HG03457 (cell line): ENCODE results near the gene PIAS4.

Experiments
- ATAC-seq: cut with Tn5 transposase; IDR thresholded peaks from one replicate; pipeline ENCODE4 v1.9.1; 2021; ENCODE audit warnings: moderate number of reproducible peaks; ENCODE audit not compliant: unreplicated experiment

The PIAS4 gene

GRCh38 chr19:4057931-4058692, 50.6 kb downstream of the PIAS4 start:
- no peak for ATAC-seq

- no peak for ATAC-seq
Measured at GRCh38 chr19:4058693-4059452, 51.3 kb downstream of the PIAS4 start.

- no peak for ATAC-seq
Measured at GRCh38 chr19:4059453-4059871, 51.9 kb downstream of the PIAS4 start.

GRCh38 chr19:4059891-4060620, 52.5 kb downstream of the PIAS4 start:
- no peak for ATAC-seq

GRCh38 chr19:4060621-4061177, 53.2 kb downstream of the PIAS4 start:
- no peak for ATAC-seq

GRCh38 chr19:4061178-4061682, 53.7 kb downstream of the PIAS4 start:
- no peak for ATAC-seq

- no peak for ATAC-seq
Measured at GRCh38 chr19:4061683-4062418, 54.3 kb downstream of the PIAS4 start.

- ATAC-seq, result no peak
Measured at GRCh38 chr19:4062419-4063368, 55.2 kb downstream of the PIAS4 start.

- ATAC-seq, result no peak
Measured at GRCh38 chr19:4063369-4064148, 56.0 kb downstream of the PIAS4 start.

GRCh38 chr19:4064149-4064495, 56.6 kb downstream of the PIAS4 start:
- ATAC-seq, result no peak

- ATAC-seq, result no peak
Measured at GRCh38 chr19:4064496-4065260, 57.1 kb downstream of the PIAS4 start.

- peak; percentile 65 for ATAC-seq
Measured at GRCh38 chr19:4065430-4066175, 58.1 kb downstream of the PIAS4 start.

GRCh38 chr19:4066176-4066606, 58.7 kb downstream of the PIAS4 start:
- no peak for ATAC-seq

GRCh38 chr19:4066682-4067395, 59.3 kb downstream of the PIAS4 start, which contains the start of gene ZBTB7A:
Gene ZBTB7A (minus strand): TSS chr19:4066899. CDS start chr19:4055232, 11,667 bp downstream.
- ATAC-seq, result no peak

- no peak for ATAC-seq
Measured at GRCh38 chr19:4067396-4068046, 60.0 kb downstream of the PIAS4 start.
